ENCODE results near the gene NFKBIE. TPM values are rescaled to one million over a fixed set of nuclear protein-coding genes. Genes with fewer than 3 reads are reported as not detected.
A peak's percentile ranks its signal among the peaks of the same experiment; 100 is the strongest.

NFKBIE gene
- total and polyA plus RNA-seq, 8 donors: 2.5 to 16.9 (median 7.6) TPM

DNA sequence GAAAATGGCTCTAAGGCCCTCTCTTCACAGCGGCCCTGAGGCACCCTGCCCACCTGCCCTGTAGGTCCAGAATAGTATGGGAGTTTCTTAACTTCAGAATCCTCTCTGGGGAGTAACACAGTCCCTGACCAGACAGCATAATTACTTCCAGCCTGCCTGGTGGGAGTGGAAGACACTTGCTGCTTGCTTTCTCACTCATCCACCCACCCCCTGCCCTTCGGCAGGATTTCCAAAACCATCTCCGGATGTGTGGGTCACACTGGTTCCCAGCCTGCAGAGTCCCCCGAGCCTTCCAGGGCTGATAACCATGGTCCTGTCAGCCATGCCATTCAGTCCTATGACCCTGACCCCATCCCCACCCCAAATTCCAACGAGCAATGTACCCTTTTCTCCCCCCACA, 36.5 kb downstream of the NFKBIE start:
- H3K27me3 ChIP-seq: no peaks in the 10 kb centered on the region
- H3K9me3 ChIP-seq: no peaks in the 10 kb centered on the region
- H3K27ac ChIP-seq: no peak overlapping the region
- intact Hi-C loops (cut with DNase I): no loop called here
- FAIRE-seq (no peak), DNase-seq (no peak), ATAC-seq (no peak)
- peaks cover 20 to 32% (median 29%) of the 10 kb centered on the region in 3 donors for H3K4me1 ChIP-seq
- TF ChIP-seq CTCF (IDR thresholded peaks at IDR 0.05): no peak
- H3K36me3 ChIP-seq: peaks cover 0 to 36% (median 5%) of the 10 kb centered on the region in 3 donors
- 65 to 74% methylated on average over 5 of the region's 5 CpGs for WGBS, 2 donors
- no peak overlapping the region for H3K4me3 ChIP-seq

GRCh38 chr6:44228433-44228832, 36.9 kb downstream of the NFKBIE start:
- Histone ChIP-seq H3K4me3 (no peak overlapping the region), H3K36me3 (peaks cover 0 to 36% (median 5%) of the 10 kb centered on the region in 3 donors), H3K9me3 (no peaks in the 10 kb centered on the region), H3K4me1 (peaks cover 20 to 33% (median 25%) of the 10 kb centered on the region in 3 donors), H3K27me3 (no peaks in the 10 kb centered on the region), H3K27ac (no peak overlapping the region)
- ATAC-seq (no peak), FAIRE-seq (no peak), DNase-seq (no peak)
- intact Hi-C loops (cut with DNase I): no loop called here
- TF ChIP-seq CTCF (IDR thresholded peaks at IDR 0.05): no peak
- 80 to 83% methylated on average over 7 of the region's 7 CpGs for WGBS, 2 donors

DNA sequence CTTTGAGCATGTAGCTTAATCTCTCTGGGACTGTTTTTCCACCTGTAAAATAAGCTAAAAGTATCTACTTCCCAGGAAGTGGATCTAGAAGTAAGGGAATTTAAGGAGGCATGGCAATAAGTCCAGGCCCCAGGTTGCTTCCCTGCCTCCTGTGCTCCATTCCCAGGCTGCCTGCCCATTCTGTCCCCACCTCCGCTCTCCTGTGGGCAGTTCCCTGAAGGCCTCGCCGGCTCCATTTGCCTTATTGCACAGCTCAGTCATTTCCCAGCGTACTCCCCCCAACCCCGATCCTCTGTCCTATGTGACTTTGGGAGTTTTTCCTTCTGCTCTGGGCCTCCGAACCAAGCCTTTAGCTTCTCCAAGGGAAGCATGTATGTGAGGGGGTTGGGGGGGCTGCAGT, 37.3 kb downstream of the NFKBIE start:
- H3K4me3 ChIP-seq: no peak overlapping the region
- FAIRE-seq (no peak), DNase-seq (no peak), ATAC-seq (no peak)
- no peaks in the 10 kb centered on the region for H3K9me3 ChIP-seq
- intact Hi-C loops (cut with DNase I): no loop called here
- no peaks in the 10 kb centered on the region for H3K27me3 ChIP-seq
- H3K27ac ChIP-seq: no peak overlapping the region
- peaks cover 20 to 33% (median 23%) of the 10 kb centered on the region in 3 donors for H3K4me1 ChIP-seq
- 85 to 91% methylated on average over 6 of the region's 6 CpGs for WGBS, 2 donors
- peaks cover 0 to 34% (median 5%) of the 10 kb centered on the region in 3 donors for H3K36me3 ChIP-seq
- no peak for TF ChIP-seq CTCF (IDR thresholded peaks at IDR 0.05)

DNA sequence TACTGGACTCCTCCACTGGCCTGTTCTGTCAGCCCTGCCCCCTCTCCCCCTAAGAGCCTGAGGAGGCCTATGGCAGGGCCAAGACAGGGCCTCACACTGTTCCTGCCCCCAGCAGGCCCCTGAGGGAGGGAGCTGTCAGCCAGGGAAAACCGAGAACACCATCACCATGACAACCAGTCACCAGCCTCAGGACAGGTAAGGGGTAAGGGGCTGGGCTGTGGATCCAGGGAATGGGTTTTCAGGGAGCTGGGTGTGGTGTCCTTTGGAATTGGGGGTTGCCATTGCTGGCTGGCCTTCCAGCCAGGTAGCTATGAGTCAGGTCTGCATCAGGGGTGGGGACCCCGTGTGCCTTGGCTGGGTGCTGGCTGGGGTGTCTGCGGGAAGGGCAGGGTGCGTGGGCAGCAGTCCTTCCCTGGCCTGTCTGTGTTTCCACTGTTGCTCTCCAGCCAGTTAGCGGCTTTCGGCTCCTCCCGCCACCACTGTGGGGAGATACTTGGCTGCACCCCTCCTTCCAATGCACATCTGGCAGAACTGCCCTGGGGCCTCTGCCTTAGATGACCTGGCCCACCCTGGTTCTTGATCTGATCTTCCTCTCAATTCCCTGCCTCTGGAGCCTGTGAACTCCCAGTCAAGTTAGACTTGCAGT, 38.1 kb downstream of the NFKBIE start:
- no peak for DNase-seq
- Histone ChIP-seq H3K27me3 (no peaks in the 10 kb centered on the region), H3K4me3 (no peak overlapping the region), H3K4me1 (peaks cover 20 to 33% (median 31%) of the 10 kb centered on the region in 3 donors), H3K36me3 (peaks cover 0 to 26% (median 3%) of the 10 kb centered on the region in 3 donors), H3K27ac (no peak overlapping the region), H3K9me3 (no peaks in the 10 kb centered on the region)
- no peak for TF ChIP-seq CTCF (IDR thresholded peaks at IDR 0.05)
- WGBS, 2 donors: 73 to 76% methylated on average over 7 of the region's 7 CpGs
- intact Hi-C loops (cut with DNase I): no loop called here
- no peak for FAIRE-seq
- peak in 1 of 4 donors; percentile 1 for ATAC-seq
